Common myeloid progenitor, CD34-positive (primary cell): ENCODE measurements around the gene ARMC3.
"Not testable (repeated sequence)": the region's sequence is repeated elsewhere in the genome, so short reads cannot be mapped to it uniquely, and the experiment has no call there.

Experiments used
- CTCF ChIA-PET: fragments of 350-600 bp; sonication (Branson Sonifier 250); formaldehyde crosslinking; loops from one replicate; lab custom pipeline; 2021; ENCODE audit warnings: antibody characterized with exemption; lab: Charles Lee
- POLR2A ChIA-PET: fragments of 350-600 bp; sonication (Branson Sonifier 250); formaldehyde crosslinking; loops from one replicate; lab custom pipeline; 2021; ENCODE audit warnings: antibody characterized with exemption; lab: Charles Lee
- DNase-seq, 3 donors: peaks; one replicate each; pipeline versions ENCODE4 v3.0.0 to v3.0.0-alpha.2; 2013
- H3K27ac ChIP-seq, 2 experiments: 1 replicate in 1 of 2; 2 replicates in 1 of 2; pipeline ENCODE4 v1.7.0; 2013; ENCODE audit warnings: inconsistent platforms in 2 of 2, low read length in 2 of 2, mild to moderate bottlenecking in 2 of 2, low read depth in 1 of 2, moderate library complexity in 1 of 2; ENCODE audit not compliant: severe bottlenecking in 2 of 2, insufficient read depth in 1 of 2, poor library complexity in 1 of 2
- H3K27me3 ChIP-seq, 5 experiments: replicated peaks in 2 of 5; 1 replicate in 3 of 5; 2 replicates in 2 of 5; pipeline versions ENCODE4 v1.6.1 to v1.7.0; 2013; ENCODE audit warnings: low read length in 4 of 5, mild to moderate bottlenecking in 2 of 5, moderate library complexity in 2 of 5, inconsistent platforms in 1 of 5; ENCODE audit not compliant: insufficient read depth in 5 of 5, control insufficient read depth in 4 of 5
- H3K36me3 ChIP-seq, 4 experiments: 1 replicate in 2 of 4; 2 replicates in 2 of 4; pipeline versions ENCODE4 v1.6.1 to v1.7.0; 2013; ENCODE audit warnings: low read length in 3 of 4, control low read depth in 1 of 4, mild to moderate bottlenecking in 1 of 4; ENCODE audit not compliant: control insufficient read depth in 4 of 4, insufficient read depth in 4 of 4
- H3K4me1 ChIP-seq, 4 experiments: 1 replicate in 3 of 4; 2 replicates in 1 of 4; pipeline versions ENCODE4 v1.6.1 to v1.7.1; 2013; ENCODE audit warnings: low read length in 3 of 4, mild to moderate bottlenecking in 3 of 4, control low read depth in 1 of 4, inconsistent platforms in 1 of 4, moderate library complexity in 1 of 4; ENCODE audit not compliant: control insufficient read depth in 4 of 4, insufficient read depth in 4 of 4; ENCODE audit errors: control extremely low read depth in 1 of 4
- H3K4me3 ChIP-seq, 7 experiments: 1 replicate in 4 of 7; 2 replicates in 3 of 7; pipeline versions ENCODE4 v1.5.1 to v1.7.0; 2013; ENCODE audit warnings: mild to moderate bottlenecking in 7 of 7, low read length in 6 of 7, moderate library complexity in 6 of 7, inconsistent platforms in 2 of 7, low read depth in 2 of 7, control low read depth in 1 of 7; ENCODE audit not compliant: insufficient read depth in 4 of 7, control insufficient read depth in 1 of 7; ENCODE audit errors: extremely low read depth in 1 of 7
- H3K9me3 ChIP-seq, 5 experiments: 1 replicate in 4 of 5; 2 replicates in 1 of 5; pipeline versions ENCODE4 v1.6.1 to v1.7.1; 2013; ENCODE audit warnings: low read length in 4 of 5, mild to moderate bottlenecking in 2 of 5, inconsistent platforms in 1 of 5, low read depth in 1 of 5, moderate library complexity in 1 of 5; ENCODE audit not compliant: control insufficient read depth in 4 of 5, insufficient read depth in 2 of 5; ENCODE audit errors: control extremely low read depth in 1 of 5
- WGBS: methylation state at CpG from one replicate; pipeline ENCODE4 v1.1.5; 2013; ENCODE audit not compliant: insufficient coverage; 5-methylcytosine and 5-hydroxymethylcytosine counted together

The ARMC3 gene

DNA sequence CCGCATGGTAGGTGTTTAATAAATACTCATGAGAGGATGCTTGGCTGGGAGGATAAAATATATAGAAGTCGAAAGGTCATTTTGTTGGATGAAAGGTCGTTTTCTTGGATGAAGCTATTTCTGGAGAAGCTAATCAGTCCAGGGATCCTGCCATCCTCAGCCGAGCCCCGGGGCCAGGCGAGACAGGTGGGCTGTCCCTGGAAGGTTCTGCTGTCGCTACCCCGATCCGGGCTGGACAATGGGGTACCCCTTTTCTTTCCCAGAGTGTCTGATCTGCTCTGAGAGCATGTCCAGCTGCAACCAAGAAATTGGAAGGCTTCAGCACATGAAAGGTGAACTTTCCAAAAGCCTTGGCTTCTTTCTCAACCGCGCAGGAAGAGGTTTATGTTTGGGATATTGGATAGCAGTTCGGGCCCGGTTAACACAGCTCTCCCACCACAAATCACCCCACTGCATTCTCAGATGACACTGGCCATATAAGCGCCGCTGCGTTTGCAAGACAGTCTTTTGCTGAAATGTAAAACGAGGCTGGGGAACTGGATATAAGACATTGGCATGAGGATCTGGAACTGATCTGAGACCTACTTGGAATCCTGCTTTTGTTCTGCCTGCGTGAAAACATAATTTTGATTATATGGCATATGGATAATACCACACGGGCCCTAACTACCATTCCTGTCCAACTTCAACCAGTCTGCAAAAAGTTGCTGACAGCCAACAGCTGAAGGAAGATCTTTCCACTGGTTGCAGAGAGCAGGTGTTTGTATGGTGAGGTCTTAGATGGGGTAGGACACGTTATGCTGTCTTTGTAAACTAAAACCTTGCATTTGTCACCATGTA lies 136.3 kb downstream of the ARMC3 start:
- no peak for DNase-seq
- Histone ChIP-seq H3K27ac (no peak overlapping the region), H3K27me3 (no peaks in the 10 kb centered on the region), H3K4me3 (no peak overlapping the region), H3K36me3 (no peaks in the 10 kb centered on the region), H3K9me3 (peaks cover 0 to 7% (median 0%) of the 10 kb centered on the region in 5 experiments), H3K4me1 (no peaks in the 10 kb centered on the region)
- ChIA-PET POLR2A (no interaction called here), CTCF (no interaction called here)
- WGBS, result 98% methylated on average over 11 of the region's 20 CpGs

DNA sequence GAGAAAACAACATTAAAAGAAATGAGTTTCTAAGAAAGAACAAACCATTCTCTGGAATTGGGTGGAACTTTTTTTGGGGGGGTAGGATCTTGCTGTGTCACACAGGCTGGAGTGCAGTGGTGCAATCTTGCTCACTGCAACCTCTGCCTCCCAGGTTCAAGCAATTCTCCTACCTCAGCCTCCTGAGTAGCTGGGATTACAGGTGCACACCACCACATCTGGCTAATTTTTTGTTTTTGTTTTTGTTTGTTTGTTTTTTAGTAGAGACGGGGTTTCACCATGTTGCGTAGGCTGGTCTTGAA lies 136.9 kb downstream of the ARMC3 start:
- DNase-seq, H3K27me3 ChIP-seq, H3K27ac ChIP-seq, CTCF ChIA-PET, H3K9me3 ChIP-seq, H3K36me3 ChIP-seq, H3K4me3 ChIP-seq, H3K4me1 ChIP-seq, POLR2A ChIA-PET: not testable (repeated sequence)
- WGBS, result 100% methylated on average over 2 of the region's 2 CpGs

DNA sequence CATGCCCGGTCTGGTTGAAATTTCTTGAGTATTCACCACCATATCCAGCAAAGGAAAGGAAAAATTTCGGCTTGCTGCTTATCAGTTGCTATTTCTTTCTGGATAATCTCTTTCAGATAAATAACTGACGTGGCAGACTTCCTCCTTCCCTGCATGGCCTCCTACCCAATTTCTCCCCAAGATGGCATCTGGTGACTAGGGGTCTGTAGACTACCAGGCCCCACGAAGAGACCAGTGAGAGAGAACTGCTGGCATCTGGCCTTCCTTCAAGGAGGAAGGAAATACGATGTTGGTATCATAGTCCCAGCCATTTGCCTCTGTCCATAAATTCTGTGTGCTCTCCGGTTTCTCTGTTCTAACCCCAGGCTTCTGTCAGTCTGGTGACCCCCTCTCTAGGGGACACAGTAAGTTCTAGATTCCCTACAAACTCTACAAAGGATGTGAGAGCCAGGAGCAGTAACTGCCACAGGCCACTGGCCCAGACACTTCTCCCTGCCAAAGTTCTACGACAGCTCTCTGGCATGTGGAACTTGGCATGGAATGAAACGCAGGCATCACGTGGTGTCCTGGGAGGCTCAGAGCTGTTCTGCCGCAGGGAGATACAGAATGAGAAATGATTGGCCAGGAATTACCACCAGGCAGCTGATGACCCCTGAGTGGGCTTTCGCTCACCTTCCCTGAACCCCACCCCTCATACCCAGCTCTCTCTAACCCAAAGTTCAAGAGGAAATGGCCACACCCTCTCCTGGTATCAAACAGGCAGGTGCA lies 137.5 kb downstream of the ARMC3 start:
- CTCF ChIA-PET, result interaction anchor here (1.0 to 1.2 kb wide), 2 partner anchors 11 to 806 kb away, joined by 3 read pairs; no protein-coding TSS in a partner anchor
- no peaks in the 10 kb centered on the region for H3K36me3 ChIP-seq
- no peak for DNase-seq
- no peaks in the 10 kb centered on the region for H3K4me1 ChIP-seq
- H3K9me3 ChIP-seq, result no peaks in the 10 kb centered on the region
- POLR2A ChIA-PET, result no interaction called here
- 72% methylated on average over 8 of the region's 11 CpGs for WGBS
- H3K27me3 ChIP-seq, result no peaks in the 10 kb centered on the region
- no peak overlapping the region for H3K4me3 ChIP-seq
- no peak overlapping the region for H3K27ac ChIP-seq

DNA sequence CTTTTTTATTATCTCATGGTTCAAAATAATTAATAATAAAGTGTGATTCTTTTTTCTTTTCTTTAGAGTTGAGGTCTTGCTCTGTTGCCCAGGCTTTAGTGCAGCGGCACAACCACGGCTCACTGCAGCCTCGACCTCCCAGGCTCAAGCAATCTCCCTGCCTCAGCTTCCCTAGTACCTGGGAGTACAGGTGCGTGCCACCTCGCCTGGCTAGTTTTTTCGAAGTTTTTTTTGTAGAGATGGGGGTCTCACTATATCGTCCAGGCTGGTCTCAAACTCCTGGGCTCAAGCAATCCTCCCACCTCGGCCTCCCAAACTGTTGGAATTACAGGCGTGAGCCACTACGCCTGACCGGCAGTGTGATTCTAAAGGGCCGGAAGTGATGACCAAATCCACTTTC lies 139.5 kb downstream of the ARMC3 start:
- Histone ChIP-seq H3K27ac (no peak overlapping the region), H3K27me3 (no peaks in the 10 kb centered on the region), H3K4me1 (no peaks in the 10 kb centered on the region), H3K4me3 (no peak overlapping the region), H3K9me3 (no peaks in the 10 kb centered on the region), H3K36me3 (no peaks in the 10 kb centered on the region)
- CTCF ChIA-PET, result no interaction called here
- DNase-seq, result no peak
- POLR2A ChIA-PET, result no interaction called here
- WGBS, result 96% methylated on average over 11 of the region's 12 CpGs

DNA sequence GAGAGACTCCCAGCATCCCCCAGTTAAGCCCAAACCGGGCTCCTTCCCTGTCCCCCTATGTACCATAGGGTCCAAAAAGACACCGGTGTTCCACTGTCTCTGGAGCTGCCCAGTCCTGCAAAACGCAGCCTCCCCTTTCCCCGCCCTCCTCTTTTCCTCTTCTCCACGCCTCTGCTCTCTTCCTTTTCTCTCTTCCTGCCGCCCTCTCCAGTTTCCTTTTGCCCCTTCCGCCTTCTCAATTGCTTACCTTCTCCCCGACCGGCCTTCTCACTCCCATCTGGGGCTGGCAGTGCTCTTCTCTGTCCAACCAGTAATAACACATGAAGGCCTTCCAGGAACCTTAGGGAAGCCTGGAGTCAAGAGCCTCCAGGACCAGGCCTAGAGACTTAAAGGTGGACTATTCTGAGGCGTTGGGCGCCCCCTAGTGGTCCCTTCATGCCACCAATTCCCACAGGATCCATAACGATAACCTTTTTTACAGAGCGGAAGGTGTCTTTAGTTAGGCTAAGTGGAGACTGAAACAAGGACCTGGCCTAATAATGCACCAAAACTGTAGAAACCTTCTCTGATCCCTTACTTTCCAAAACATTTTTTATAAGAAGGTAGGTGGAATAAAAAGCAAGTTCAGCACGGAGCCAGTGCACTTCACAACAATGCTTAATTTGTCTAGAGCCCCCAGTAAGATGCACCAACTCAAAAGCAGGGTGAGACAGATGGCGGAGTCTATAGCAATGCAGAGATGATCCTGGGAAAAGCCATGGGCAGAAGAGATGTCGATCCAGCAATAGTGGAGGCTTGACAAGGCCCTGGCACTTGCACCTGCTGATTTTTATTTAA lies 140.3 kb downstream of the ARMC3 start:
- Histone ChIP-seq H3K4me1 (no peaks in the 10 kb centered on the region), H3K27ac (no peak overlapping the region), H3K36me3 (no peaks in the 10 kb centered on the region), H3K9me3 (no peaks in the 10 kb centered on the region), H3K27me3 (no peaks in the 10 kb centered on the region), H3K4me3 (no peak overlapping the region)
- ChIA-PET POLR2A (no interaction called here), CTCF (interaction anchor here (0.8 to 1.6 kb wide), 2 partner anchors 22 to 24 kb away, joined by 3 to 5 read pairs; no protein-coding TSS in a partner anchor)
- DNase-seq, result peak; percentile 59 to 73 (median 64)
- WGBS, result 71% methylated on average over 11 of the region's 16 CpGs

DNA sequence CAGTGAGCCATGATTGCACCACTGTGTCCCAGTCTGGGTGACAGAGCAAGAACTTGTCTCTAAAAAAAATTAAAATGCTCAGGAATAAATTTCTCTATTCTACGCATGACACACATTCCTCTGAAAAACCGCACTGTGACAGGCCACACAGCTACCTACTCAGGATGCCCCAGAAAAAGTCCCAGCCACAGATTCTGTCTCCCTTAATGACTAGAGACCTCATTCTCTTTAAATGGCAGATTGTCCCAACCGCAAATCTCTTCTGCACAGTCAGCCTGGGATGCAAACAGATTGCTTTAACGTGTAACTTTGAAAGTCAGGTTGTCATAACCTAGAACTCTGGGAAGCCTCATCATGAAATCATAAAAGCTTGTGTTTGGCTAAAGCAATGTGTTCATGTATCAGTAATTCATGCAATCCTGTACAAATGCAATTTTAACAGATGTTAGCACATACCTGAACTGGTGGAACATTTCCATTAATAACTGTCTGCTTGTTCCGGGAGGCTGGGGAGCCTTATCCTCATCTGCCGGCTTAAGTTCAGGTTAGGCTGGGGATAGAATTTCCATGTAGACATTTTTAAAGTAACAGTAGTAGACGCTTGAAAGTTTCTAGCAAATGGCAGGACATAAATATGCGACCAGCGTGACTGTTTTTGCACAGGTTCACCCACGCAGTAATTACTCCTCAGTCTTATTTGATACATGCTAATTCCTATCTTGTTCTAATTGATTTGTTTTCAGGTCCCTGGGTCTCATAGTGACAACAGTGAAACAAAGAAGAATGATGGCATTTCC lies 141.4 kb downstream of the ARMC3 start:
- H3K27me3 ChIP-seq, result no peaks in the 10 kb centered on the region
- DNase-seq, result no peak
- CTCF ChIA-PET, result interaction anchor here (0.8 to 1.6 kb wide), 2 partner anchors 23 to 25 kb away, joined by 3 to 5 read pairs; no protein-coding TSS in a partner anchor
- POLR2A ChIA-PET, result no interaction called here
- no peaks in the 10 kb centered on the region for H3K4me1 ChIP-seq
- H3K9me3 ChIP-seq, result no peaks in the 10 kb centered on the region
- H3K36me3 ChIP-seq, result no peaks in the 10 kb centered on the region
- WGBS, result 98% methylated on average over 9 of the region's 10 CpGs
- no peak overlapping the region for H3K4me3 ChIP-seq
- no peak overlapping the region for H3K27ac ChIP-seq
